Nephron progenitor cell (in vitro differentiated cells): ENCODE measurements around the gene DNAJB2.
"Not testable (repeated sequence)": the region's sequence is repeated elsewhere in the genome, so short reads cannot be mapped to it uniquely, and the experiment has no call there.

ENCODE experiments used
- DNase-seq: peaks from one replicate; pipeline ENCODE4 v3.0.0; 2021
- H3K27ac Mint-ChIP-seq: 2 replicates; pipeline ENCODE4 v1.8.0; 2021; ENCODE audit warnings: mild to moderate bottlenecking, moderate library complexity, mixed read lengths
- H3K27me3 Mint-ChIP-seq: 2 replicates; pipeline ENCODE4 v1.8.0; 2021; ENCODE audit warnings: mild to moderate bottlenecking, low read depth, mixed read lengths; ENCODE audit not compliant: poor library complexity
- H3K36me3 Mint-ChIP-seq: 2 replicates; pipeline ENCODE4 v1.8.0; 2021; ENCODE audit warnings: low read depth, mixed read lengths
- H3K4me1 Mint-ChIP-seq: 2 replicates; pipeline ENCODE4 v1.8.0; 2021; ENCODE audit warnings: mixed read lengths
- H3K4me3 Mint-ChIP-seq: 2 replicates; pipeline ENCODE4 v1.8.0; 2021; ENCODE audit warnings: mild to moderate bottlenecking, moderate library complexity, mixed read lengths
- H3K9me3 Mint-ChIP-seq: 2 replicates; pipeline ENCODE4 v1.8.0; 2021; ENCODE audit warnings: mild to moderate bottlenecking, moderate library complexity, mixed read lengths
- CTCF ChIP-seq: fragments of 200-600 bp; sonication (generic); IDR thresholded peaks from 2 replicates; pipeline ENCODE4 v1.5.0; 2021; ENCODE audit warnings: antibody characterized with exemption

The DNAJB2 gene

DNA sequence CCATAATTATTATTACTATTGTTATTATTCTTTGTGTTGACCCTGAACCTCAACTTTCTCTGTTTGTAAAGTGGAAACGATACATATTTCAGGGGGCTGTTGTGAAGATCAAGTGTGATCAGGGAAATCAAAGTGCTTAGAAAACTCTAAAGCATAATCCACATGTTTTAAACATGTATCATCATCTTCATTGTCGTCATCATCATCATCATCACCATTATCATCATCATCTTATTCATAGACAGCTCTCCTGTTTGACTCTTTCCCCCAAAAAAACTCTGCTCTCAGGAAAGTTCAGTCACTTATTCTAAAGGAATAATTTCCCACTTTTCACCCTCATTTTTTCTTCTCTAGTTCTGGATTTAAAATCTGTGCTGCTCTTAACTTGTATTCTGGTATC lies 25.1 kb downstream of the DNAJB2 start:
- Mint-ChIP-seq H3K27ac (no peak overlapping the region), H3K9me3 (no peaks in the 10 kb centered on the region), H3K27me3 (peaks cover 100% of the 10 kb centered on the region), H3K36me3 (no peaks in the 10 kb centered on the region), H3K4me1 (no peaks in the 10 kb centered on the region), H3K4me3 (no peak overlapping the region)
- TF ChIP-seq CTCF: no peak
- no peak for DNase-seq

GRCh38 chr2:219306047-219306446 lies 26.9 kb downstream of the DNAJB2 start:
- H3K27me3 Mint-ChIP-seq: peaks cover 100% of the 10 kb centered on the region

GRCh38 chr2:219308142-219309101 lies 29.3 kb downstream of the DNAJB2 start:
- peak; percentile 98 for DNase-seq
- Mint-ChIP-seq H3K36me3 (no peaks in the 10 kb centered on the region), H3K4me3 (peak overlapping the region; percentile 45), H3K9me3 (no peaks in the 10 kb centered on the region), H3K4me1 (no peaks in the 10 kb centered on the region), H3K27ac (no peak overlapping the region), H3K27me3 (peaks cover 87% of the 10 kb centered on the region)
- TF ChIP-seq CTCF: no peak

More at GRCh38 chr2:219306047-219306446, 26.9 kb downstream of the DNAJB2 start:
- TF ChIP-seq CTCF: no peak
- no peak for DNase-seq
- H3K27ac Mint-ChIP-seq: no peak overlapping the region
- no peaks in the 10 kb centered on the region for H3K36me3 Mint-ChIP-seq
- no peaks in the 10 kb centered on the region for H3K4me1 Mint-ChIP-seq
- no peak overlapping the region for H3K4me3 Mint-ChIP-seq
- H3K9me3 Mint-ChIP-seq: no peaks in the 10 kb centered on the region

DNA sequence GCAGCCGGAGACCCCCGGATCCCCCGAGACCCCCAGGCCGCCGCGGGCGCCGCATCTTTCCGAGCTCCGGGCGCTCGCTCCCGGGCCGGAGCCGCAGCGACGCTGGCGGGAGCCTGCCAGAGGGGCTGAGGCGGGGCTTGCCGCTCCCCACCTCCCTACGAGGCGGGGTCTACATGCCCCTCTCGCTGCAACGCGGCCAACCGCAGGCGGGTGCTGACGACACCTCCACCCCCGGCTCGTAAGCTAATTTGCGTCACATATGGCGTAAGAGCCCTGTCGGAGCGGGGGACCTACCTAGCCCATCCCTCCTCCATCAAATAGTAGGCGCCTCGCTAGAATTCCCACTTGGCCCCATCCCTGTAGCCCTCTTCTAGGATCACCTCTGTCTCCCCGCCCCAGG lies 30.1 kb downstream of the DNAJB2 start, which contains the start of gene PTPRN:
PTPRN (minus strand) TSS at position 124 of the 400 bp plus-strand sequence; CDS start at position 55, 69 bp downstream.
- DNase-seq: no peak
- H3K27ac Mint-ChIP-seq: no peak within 1 kb of the TSS
- peak within 1 kb of the TSS; percentile 45 for H3K4me3 Mint-ChIP-seq
- peaks cover 82% of the 10 kb centered on the region for H3K27me3 Mint-ChIP-seq
- no peaks in the 10 kb centered on the region for H3K36me3 Mint-ChIP-seq
- no peaks in the 10 kb centered on the region for H3K4me1 Mint-ChIP-seq
- TF ChIP-seq CTCF: no peak
- no peaks in the 10 kb centered on the region for H3K9me3 Mint-ChIP-seq

- H3K27me3 Mint-ChIP-seq: peaks cover 53% of the 10 kb centered on the region
- not testable (repeated sequence) for H3K4me1 Mint-ChIP-seq, H3K36me3 Mint-ChIP-seq, H3K9me3 Mint-ChIP-seq, H3K27ac Mint-ChIP-seq, DNase-seq, H3K4me3 Mint-ChIP-seq
Measured at GRCh38 chr2:219312683-219313263, 33.6 kb downstream of the DNAJB2 start.

DNA sequence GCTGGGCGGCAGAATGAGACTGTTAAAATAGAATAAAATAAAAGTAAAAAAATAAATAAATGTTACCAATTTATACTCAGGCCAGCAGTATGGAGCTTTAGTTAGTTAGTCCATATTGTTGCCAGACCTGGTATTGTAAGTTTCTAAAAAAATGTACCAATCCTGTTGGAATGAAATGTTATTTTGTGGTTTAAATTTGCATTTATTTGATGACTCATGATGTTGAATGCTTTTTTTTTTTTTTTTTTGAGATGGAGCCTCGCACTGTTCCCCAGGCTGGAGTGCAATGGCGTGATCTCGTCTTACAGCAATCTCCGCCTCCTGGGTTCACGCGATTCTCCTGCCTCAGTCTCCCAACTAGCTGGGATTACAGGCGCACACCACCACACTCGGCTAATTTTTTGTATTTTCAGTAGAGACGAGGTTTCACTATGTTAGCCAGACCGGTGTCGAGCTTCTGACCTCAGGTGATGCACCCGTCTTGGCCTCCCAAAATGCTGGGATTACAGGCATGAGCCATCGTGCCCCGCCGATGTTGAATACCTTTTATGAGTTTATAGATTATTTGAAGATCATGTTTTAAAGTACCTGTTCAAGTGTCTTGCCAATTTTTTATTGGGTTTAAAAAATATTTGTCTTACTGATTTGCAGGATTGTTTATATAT lies 35.8 kb downstream of the DNAJB2 start:
- H3K27ac Mint-ChIP-seq: no peak overlapping the region
- no peak for TF ChIP-seq CTCF
- H3K9me3 Mint-ChIP-seq: peaks cover 5% of the 10 kb centered on the region
- no peaks in the 10 kb centered on the region for H3K4me1 Mint-ChIP-seq
- DNase-seq: no peak
- no peak overlapping the region for H3K4me3 Mint-ChIP-seq
- H3K36me3 Mint-ChIP-seq: no peaks in the 10 kb centered on the region
- peaks cover 38% of the 10 kb centered on the region for H3K27me3 Mint-ChIP-seq
